ENCODE measurements around the gene DMBT1. TPM values are rescaled to one million over a fixed set of nuclear protein-coding genes. Genes with fewer than 3 reads are reported as not detected.

The DMBT1 gene
- total RNA-seq, 2 experiments from 2014 or later: not detected

DNA sequence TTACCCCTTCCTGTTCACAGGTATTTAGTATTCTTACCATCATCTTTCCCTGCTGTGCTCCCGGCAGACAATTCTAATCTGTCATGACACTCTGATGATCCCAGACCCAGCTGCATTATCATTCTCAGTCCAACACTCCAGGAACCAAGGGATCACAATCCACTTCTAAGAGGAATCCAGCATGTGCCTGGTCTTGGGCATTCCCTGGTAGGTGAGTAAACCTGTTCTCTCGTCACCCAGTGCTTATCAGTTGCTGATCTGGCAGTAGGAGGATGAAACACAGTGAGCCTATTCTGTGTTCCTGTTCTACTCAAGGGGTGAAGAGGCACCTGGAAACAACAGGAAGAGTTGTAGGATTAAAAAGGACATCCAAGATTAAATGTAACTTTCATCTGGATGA, 1.3 kb upstream of the DMBT1 start:
- H3K9me2 ChIP-seq (ENCODE audit: insufficient read depth, low read length): no peaks in the 10 kb centered on the region
- no peak overlapping the region for H3K4me2 ChIP-seq (ENCODE audit: low read length)
- ChIA-PET POLR2A (no interaction called here), CTCF (ENCODE audit: unreplicated experiment) (no interaction called here)
- H3K9me3 ChIP-seq (ENCODE audit: low read length): no peaks in the 10 kb centered on the region
- H3K4me1 ChIP-seq (ENCODE audit: insufficient read depth, low read length, poor library complexity, severe bottlenecking): no peaks in the 10 kb centered on the region
- H2AFZ ChIP-seq (ENCODE audit: low read length): no peak overlapping the region
- H3K4me3 ChIP-seq (ENCODE audit: low read depth, low read length, poor library complexity, severe bottlenecking): no peak overlapping the region
- TF ChIP-seq, protein P1, sequence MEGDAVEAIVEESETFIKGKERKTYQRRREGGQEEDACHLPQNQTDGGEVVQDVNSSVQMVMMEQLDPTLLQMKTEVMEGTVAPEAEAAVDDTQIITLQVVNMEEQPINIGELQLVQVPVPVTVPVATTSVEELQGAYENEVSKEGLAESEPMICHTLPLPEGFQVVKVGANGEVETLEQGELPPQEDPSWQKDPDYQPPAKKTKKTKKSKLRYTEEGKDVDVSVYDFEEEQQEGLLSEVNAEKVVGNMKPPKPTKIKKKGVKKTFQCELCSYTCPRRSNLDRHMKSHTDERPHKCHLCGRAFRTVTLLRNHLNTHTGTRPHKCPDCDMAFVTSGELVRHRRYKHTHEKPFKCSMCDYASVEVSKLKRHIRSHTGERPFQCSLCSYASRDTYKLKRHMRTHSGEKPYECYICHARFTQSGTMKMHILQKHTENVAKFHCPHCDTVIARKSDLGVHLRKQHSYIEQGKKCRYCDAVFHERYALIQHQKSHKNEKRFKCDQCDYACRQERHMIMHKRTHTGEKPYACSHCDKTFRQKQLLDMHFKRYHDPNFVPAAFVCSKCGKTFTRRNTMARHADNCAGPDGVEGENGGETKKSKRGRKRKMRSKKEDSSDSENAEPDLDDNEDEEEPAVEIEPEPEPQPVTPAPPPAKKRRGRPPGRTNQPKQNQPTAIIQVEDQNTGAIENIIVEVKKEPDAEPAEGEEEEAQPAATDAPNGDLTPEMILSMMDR (conservative IDR thresholded peaks at IDR 0.05; ENCODE audit: low read length): no peak
- TF ChIP-seq EZH2phosphoT487 (IDR thresholded peaks at IDR 0.05; ENCODE audit: borderline replicate concordance, low read depth, low read length): no peak
- H3K36me3 ChIP-seq (ENCODE audit: insufficient read depth, low read length): no peaks in the 10 kb centered on the region
- BruUV-seq (replicated peaks): no TSS peak
- H3K79me2 ChIP-seq (ENCODE audit: insufficient read depth, low read depth, low read length): no peaks in the 10 kb centered on the region
- no peak for DNase-seq (ENCODE audit: low spot score)
- H4K20me1 ChIP-seq (ENCODE audit: insufficient read depth, low read length): no peaks in the 10 kb centered on the region
- no peak overlapping the region for H3K27ac ChIP-seq (ENCODE audit: low read depth, low read length, poor library complexity, severe bottlenecking)
- intact Hi-C loops (cut with micrococcal nuclease; ENCODE audit: unreplicated experiment): no loop called here

DNA sequence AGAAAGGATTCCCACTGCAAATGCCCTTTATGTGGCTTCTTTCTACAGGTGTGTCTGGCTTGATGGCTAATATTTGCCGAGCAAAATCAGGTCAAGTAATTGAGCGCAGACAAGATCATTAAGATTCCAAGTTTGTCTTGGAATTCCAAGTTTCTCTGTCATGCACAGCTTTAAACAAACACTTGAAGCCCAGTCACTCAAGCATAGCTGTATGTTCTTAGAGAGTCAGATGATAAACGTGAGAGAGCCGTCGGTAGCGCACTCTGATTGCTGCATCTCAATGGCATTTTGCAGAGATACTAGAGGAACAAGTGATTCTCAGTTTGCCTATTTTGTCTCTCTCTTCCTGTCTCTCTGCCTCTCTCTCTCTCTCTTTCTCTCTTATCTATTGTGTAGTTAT, 658 bp downstream of the DMBT1 start:
- Histone ChIP-seq H2AFZ (ENCODE audit: low read length) (no peak overlapping the region), H3K4me2 (ENCODE audit: low read length) (no peak overlapping the region), H3K79me2 (ENCODE audit: insufficient read depth, low read depth, low read length) (no peaks in the 10 kb centered on the region), H3K4me1 (ENCODE audit: insufficient read depth, low read length, poor library complexity, severe bottlenecking) (no peaks in the 10 kb centered on the region), H3K9me3 (ENCODE audit: low read length) (no peaks in the 10 kb centered on the region), H3K36me3 (ENCODE audit: insufficient read depth, low read length) (no peaks in the 10 kb centered on the region), H3K27ac (ENCODE audit: low read depth, low read length, poor library complexity, severe bottlenecking) (no peak overlapping the region), H3K4me3 (ENCODE audit: low read depth, low read length, poor library complexity, severe bottlenecking) (no peak overlapping the region), H4K20me1 (ENCODE audit: insufficient read depth, low read length) (no peaks in the 10 kb centered on the region), H3K9me2 (ENCODE audit: insufficient read depth, low read length) (no peaks in the 10 kb centered on the region)
- no peak for TF ChIP-seq EZH2phosphoT487 (IDR thresholded peaks at IDR 0.05; ENCODE audit: borderline replicate concordance, low read depth, low read length)
- TF ChIP-seq, protein P1 (conservative IDR thresholded peaks at IDR 0.05; ENCODE audit: low read length): no peak
- intact Hi-C loops (cut with micrococcal nuclease; ENCODE audit: unreplicated experiment): loop anchor here (10.0 kb wide), 2 partner anchors 116 to 144 kb away; no protein-coding TSS in a partner anchor
- ChIA-PET POLR2A (interaction anchor here (0.6 kb wide), 1 partner anchor 378 kb away, joined by 4 read pairs; no protein-coding TSS in a partner anchor), CTCF (ENCODE audit: unreplicated experiment) (no interaction called here)
- no peak for DNase-seq (ENCODE audit: low spot score)
- no TSS peak for BruUV-seq (replicated peaks)

GRCh38 chr10:122561792-122562191, 1.2 kb downstream of the DMBT1 start:
- no peak for DNase-seq (ENCODE audit: low spot score)
- no peak overlapping the region for H3K4me3 ChIP-seq (ENCODE audit: low read depth, low read length, poor library complexity, severe bottlenecking)
- H3K9me3 ChIP-seq (ENCODE audit: low read length): no peaks in the 10 kb centered on the region
- H3K27ac ChIP-seq (ENCODE audit: low read depth, low read length, poor library complexity, severe bottlenecking): no peak overlapping the region
- H3K9me2 ChIP-seq (ENCODE audit: insufficient read depth, low read length): no peaks in the 10 kb centered on the region
- no TSS peak for BruUV-seq (replicated peaks)
- CTCF ChIA-PET (ENCODE audit: unreplicated experiment): no interaction called here
- TF ChIP-seq, protein P1 (conservative IDR thresholded peaks at IDR 0.05; ENCODE audit: low read length): no peak
- TF ChIP-seq EZH2phosphoT487 (IDR thresholded peaks at IDR 0.05; ENCODE audit: borderline replicate concordance, low read depth, low read length): no peak
- H3K36me3 ChIP-seq (ENCODE audit: insufficient read depth, low read length): no peaks in the 10 kb centered on the region
- intact Hi-C loops (cut with micrococcal nuclease; ENCODE audit: unreplicated experiment): loop anchor here (10.0 kb wide), 2 partner anchors 117 to 143 kb away; no protein-coding TSS in a partner anchor
- POLR2A ChIA-PET: no interaction called here
- H3K4me2 ChIP-seq (ENCODE audit: low read length): no peak overlapping the region
- H2AFZ ChIP-seq (ENCODE audit: low read length): no peak overlapping the region
- no peaks in the 10 kb centered on the region for H3K79me2 ChIP-seq (ENCODE audit: insufficient read depth, low read depth, low read length)
- no peaks in the 10 kb centered on the region for H3K4me1 ChIP-seq (ENCODE audit: insufficient read depth, low read length, poor library complexity, severe bottlenecking)
- H4K20me1 ChIP-seq (ENCODE audit: insufficient read depth, low read length): no peaks in the 10 kb centered on the region

All from OCI-LY7 (cell line).